HEK293 (cell line): ENCODE data around the gene KLHL29.

Experiments used
- CTCF ChIA-PET: fragments of 350-600 bp; formaldehyde crosslinking; extraction: SDS; loops from one replicate; lab custom pipeline; 2021; ENCODE audit warnings: antibody characterized with exemption; lab: Yijun Ruan, JAX
- POLR2A ChIA-PET: fragments of 300-600 bp; formaldehyde crosslinking; extraction: SDS; loops from one replicate; lab custom pipeline; 2020; ENCODE audit warnings: antibody characterized with exemption, inconsistent platforms; lab: Yijun Ruan, JAX
- H3K27ac ChIP-seq: fragments of 200-500 bp; sonication (Bioruptor generic); 2 replicates; pipeline ENCODE4 v1.5.1; 2014; ENCODE audit warnings: low read depth, low read length, control low read depth, inconsistent platforms; ENCODE audit errors: extremely low read depth
- H3K36me3 ChIP-seq, 2 experiments: fragments of 200-500 bp in 1 of 2; sonication (Bioruptor generic) in 1 of 2; 1 replicate in 1 of 2; 2 replicates in 1 of 2; pipeline ENCODE4 v1.5.1; 2014 to 2017; ENCODE audit warnings: inconsistent platforms in 2 of 2, low read length in 2 of 2; ENCODE audit not compliant: control insufficient read depth in 2 of 2, insufficient read depth in 1 of 2
- H3K4me1 ChIP-seq: fragments of 200-500 bp; sonication (Bioruptor generic); 2 replicates; pipeline ENCODE4 v1.5.1; 2014; ENCODE audit warnings: mild to moderate bottlenecking, low read length, inconsistent platforms; ENCODE audit not compliant: control insufficient read depth, insufficient read depth
- H3K4me3 ChIP-seq: 2 replicates; pipeline ENCODE4 v1.5.1; 2011; ENCODE audit warnings: low read depth, mild to moderate bottlenecking, control low read depth, low read length, moderate library complexity
- H3K9me3 ChIP-seq: fragments of 200-500 bp; sonication (Bioruptor generic); 2 replicates; pipeline ENCODE4 v1.5.1; 2014; ENCODE audit warnings: low read depth, low read length, inconsistent platforms; ENCODE audit not compliant: control insufficient read depth, insufficient read depth
- AEBP2 ChIP-seq: fragments of 450-650 bp; formaldehyde crosslinking; IDR thresholded peaks from 2 replicates; pipeline ENCODE4 v1.5.1; 2016; ENCODE audit warnings: missing biosample characterization, missing genetic modification characterization, borderline replicate concordance
- BCL11A ChIP-seq: fragments of 450-650 bp; formaldehyde crosslinking; IDR thresholded peaks from 2 replicates; pipeline ENCODE4 v1.5.1; 2016; ENCODE audit warnings: low read depth, missing biosample characterization, missing genetic modification characterization
- CTCF ChIP-seq: fragments of 450-650 bp; formaldehyde crosslinking; IDR thresholded peaks from 2 replicates; pipeline ENCODE4 v1.5.1; 2016; ENCODE audit warnings: missing biosample characterization, missing genetic modification characterization
- EGR2 ChIP-seq: fragments of 450-650 bp; formaldehyde crosslinking; IDR thresholded peaks from 2 replicates; pipeline ENCODE4 v1.5.1; 2016; ENCODE audit warnings: low read depth, missing biosample characterization, missing genetic modification characterization
- GLIS1 ChIP-seq: fragments of 450-650 bp; formaldehyde crosslinking; IDR thresholded peaks from 2 replicates; pipeline ENCODE4 v1.5.1; 2016; ENCODE audit warnings: missing biosample characterization, missing genetic modification characterization
- INSM2 ChIP-seq: fragments of 450-650 bp; formaldehyde crosslinking; IDR thresholded peaks from 2 replicates; pipeline ENCODE4 v1.5.1; 2016; ENCODE audit warnings: missing biosample characterization, missing genetic modification characterization
- REPIN1 ChIP-seq: fragments of 450-650 bp; formaldehyde crosslinking; IDR thresholded peaks from 2 replicates; pipeline ENCODE4 v1.5.1; 2017; ENCODE audit warnings: missing biosample characterization, missing genetic modification characterization, low read depth
- TSHZ1 ChIP-seq: fragments of 450-650 bp; formaldehyde crosslinking; IDR thresholded peaks from 2 replicates; pipeline ENCODE4 v1.5.1; 2016; ENCODE audit warnings: missing biosample characterization, missing genetic modification characterization, borderline replicate concordance
- ZBTB17 ChIP-seq: fragments of 450-650 bp; formaldehyde crosslinking; IDR thresholded peaks from 2 replicates; pipeline ENCODE4 v1.5.1; 2016; ENCODE audit warnings: missing biosample characterization, missing genetic modification characterization
- ZBTB48 ChIP-seq: fragments of 450-650 bp; formaldehyde crosslinking; IDR thresholded peaks from 2 replicates; pipeline ENCODE4 v1.5.1; 2016; ENCODE audit warnings: missing biosample characterization, missing genetic modification characterization
- ZFP69B ChIP-seq: fragments of 450-650 bp; formaldehyde crosslinking; IDR thresholded peaks from 2 replicates; pipeline ENCODE4 v1.5.1; 2016; ENCODE audit warnings: missing biosample characterization, missing genetic modification characterization
- ZNF155 ChIP-seq: fragments of 450-650 bp; formaldehyde crosslinking; IDR thresholded peaks from 2 replicates; pipeline ENCODE4 v1.5.1; 2016; ENCODE audit warnings: missing biosample characterization, missing genetic modification characterization
- ZNF26 ChIP-seq: fragments of 450-650 bp; formaldehyde crosslinking; IDR thresholded peaks from 2 replicates; pipeline ENCODE4 v1.5.1; 2016; ENCODE audit warnings: missing biosample characterization, missing genetic modification characterization
- ZNF280D ChIP-seq: fragments of 450-650 bp; formaldehyde crosslinking; IDR thresholded peaks from 2 replicates; pipeline ENCODE4 v1.5.1; 2016; ENCODE audit warnings: missing biosample characterization, missing genetic modification characterization
- ZNF341 ChIP-seq: fragments of 450-650 bp; formaldehyde crosslinking; IDR thresholded peaks from 2 replicates; pipeline ENCODE4; 2016; ENCODE audit warnings: low read depth, missing biosample characterization, missing genetic modification characterization
- ZNF354C ChIP-seq: fragments of 450-650 bp; formaldehyde crosslinking; IDR thresholded peaks from 2 replicates; pipeline ENCODE4 v1.5.1; 2016; ENCODE audit warnings: missing biosample characterization, missing genetic modification characterization, low read depth, borderline replicate concordance
- ZNF664 ChIP-seq: fragments of 450-650 bp; formaldehyde crosslinking; IDR thresholded peaks from 2 replicates; pipeline ENCODE4 v1.5.1; 2016; ENCODE audit warnings: missing biosample characterization, missing genetic modification characterization
- ZNF670 ChIP-seq: fragments of 450-650 bp; formaldehyde crosslinking; IDR thresholded peaks from 2 replicates; pipeline ENCODE4 v1.5.1; 2016; ENCODE audit warnings: missing biosample characterization, missing genetic modification characterization, low read depth
- ZNF677 ChIP-seq: fragments of 450-650 bp; IDR thresholded peaks from 2 replicates; pipeline ENCODE4 v1.5.0; 2018; ENCODE audit warnings: missing biosample characterization, mild to moderate bottlenecking, missing genetic modification characterization, moderate library complexity
- ZNF837 ChIP-seq: fragments of 450-650 bp; formaldehyde crosslinking; IDR thresholded peaks from 2 replicates; pipeline ENCODE4 v1.5.1; 2016; ENCODE audit warnings: missing biosample characterization, missing genetic modification characterization
- ZNF843 ChIP-seq: fragments of 450-650 bp; formaldehyde crosslinking; IDR thresholded peaks from 2 replicates; pipeline ENCODE4 v1.5.1; 2016; ENCODE audit warnings: missing biosample characterization, missing genetic modification characterization

The KLHL29 gene

GRCh38 chr2:23387221-23387550 is 2.2 kb downstream of the KLHL29 start:
- H3K36me3 ChIP-seq, result no peaks in the 10 kb centered on the region
- TF ChIP-seq CTCF (tag by site-specific recombination) (no peak), BCL11A (tag by site-specific recombination) (no peak), ZNF280D (tag by site-specific recombination) (no peak), EGR2 (tag by site-specific recombination) (no peak), ZNF677 (no peak), ZNF354C (no peak), ZNF837 (tag by site-specific recombination) (no peak), TSHZ1 (tag by site-specific recombination) (no peak), ZBTB17 (tag by site-specific recombination) (peak; percentile 12; the same call in 1 of the 2 replicates), ZNF155 (tag by site-specific recombination) (no peak), ZFP69B (no peak), ZNF664 (tag by site-specific recombination) (no peak), ZNF843 (tag by site-specific recombination) (no peak), AEBP2 (tag by site-specific recombination) (no peak), REPIN1 (tag by site-specific recombination) (no peak), ZBTB48 (tag by site-specific recombination) (no peak), GLIS1 (tag by site-specific recombination) (peak; percentile 32), ZNF341 (tag by site-specific recombination) (0 out of 2 replicates have a peak, but pooled peaks have one; percentile 3), INSM2 (tag by site-specific recombination) (no peak), ZNF26 (no peak), ZNF670 (tag by site-specific recombination) (no peak)
- ChIA-PET CTCF (interaction anchor here (0.7 kb wide), 1 partner anchor 1809 kb away, joined by 3 read pairs; no protein-coding TSS in a partner anchor), POLR2A (interaction anchor here (0.9 to 1.5 kb wide), 3 partner anchors 12 to 17 kb away, joined by 3 to 4 read pairs (median 3); no protein-coding TSS in a partner anchor)
- peak overlapping the region; percentile 31; the same call in 1 of the 2 replicates for H3K27ac ChIP-seq
- peaks cover 17% of the 10 kb centered on the region for H3K4me1 ChIP-seq
- no peaks in the 10 kb centered on the region for H3K9me3 ChIP-seq
- peak overlapping the region; percentile 82 for H3K4me3 ChIP-seq
